Measurements from ENCODE around the gene GSX1. TPM values are rescaled to one million over a fixed set of nuclear protein-coding genes. Genes with fewer than 3 reads are reported as not detected.

Gene GSX1
- total and polyA plus RNA-seq, 2 donors (not counting 3 experiments of a cell fraction or from before 2014, with no cell fraction given) = not detected

- H3K9me3 ChIP-seq (replicated peaks; ENCODE audit: control insufficient read depth, insufficient read depth, low read length) = no peaks in the 10 kb centered on the region
- H2AFZ ChIP-seq (ENCODE audit: low read depth, low read length) = no peak overlapping the region
- TF ChIP-seq MAX (IDR thresholded peaks at IDR 0.05; ENCODE audit: insufficient read depth, insufficient read length) = no peak
- TF ChIP-seq GATA2 (IDR thresholded peaks at IDR 0.05; ENCODE audit: insufficient read depth, insufficient read length, low read depth, low read length) = no peak
- no peak for TF ChIP-seq FOS (IDR thresholded peaks at IDR 0.05; ENCODE audit: borderline replicate concordance, insufficient read depth, low read length)
- no peak for TF ChIP-seq EZH2 (IDR thresholded peaks at IDR 0.05; ENCODE audit: borderline replicate concordance, low read depth, low read length, severe bottlenecking)
- TF ChIP-seq POLR2A (IDR thresholded peaks at IDR 0.05; ENCODE audit: low read depth, low read length) = no peak
- TF ChIP-seq MYC (IDR thresholded peaks at IDR 0.05; ENCODE audit: low read depth, low read length) = no peak
- no peak for TF ChIP-seq CTCF (IDR thresholded peaks at IDR 0.05; ENCODE audit: extremely low read depth in 1 of 2, insufficient read depth in 1 of 2, low read depth in 1 of 2, low read length in 2 of 2)
- TF ChIP-seq POLR2AphosphoS5 (IDR thresholded peaks at IDR 0.05; ENCODE audit: insufficient read depth, low read depth, low read length) = no peak
- no peak for TF ChIP-seq JUN (IDR thresholded peaks at IDR 0.05; ENCODE audit: borderline replicate concordance, insufficient read depth, insufficient read length, low read depth)
- BruUV-seq (replicated peaks) = no TSS peak
- intact Hi-C loops (cut with micrococcal nuclease) = no loop called here
- FAIRE-seq (no peak), DNase-seq (ENCODE audit: low read depth, low spot score) (no peak)
- H3K4me1 ChIP-seq (ENCODE audit: control insufficient read depth, extremely low read depth, insufficient read depth, low read length) = no peaks in the 10 kb centered on the region
- no peaks in the 10 kb centered on the region for H3K9me1 ChIP-seq (replicated peaks; ENCODE audit: control insufficient read depth, extremely low read depth, insufficient read depth, low read length)
- POLR2A ChIA-PET = no interaction called here
- H3K4me2 ChIP-seq (ENCODE audit: insufficient read depth, low read length) = no peak overlapping the region
- no peaks in the 10 kb centered on the region for H3K79me2 ChIP-seq (ENCODE audit: control insufficient read depth, insufficient read depth, low read length)
- H3K27me3 ChIP-seq (ENCODE audit: control insufficient read depth in 2 of 2, insufficient read depth in 2 of 2, low read length in 2 of 2) = peaks cover 7 to 8% of the 10 kb centered on the region in 2 experiments
- CTCF ChIA-PET = interaction anchor here (1.0 kb wide), 1 partner anchor 8 kb away, joined by 3 read pairs; no protein-coding TSS in a partner anchor
- H3K36me3 ChIP-seq (ENCODE audit: control insufficient read depth in 2 of 2, extremely low read depth in 1 of 2, insufficient read depth in 2 of 2, low read length in 2 of 2) = no peaks in the 10 kb centered on the region
- dilution Hi-C loops (cut with MboI; ENCODE audit: extremely low pct_ligation_motif_present, low sequenced_read_pairs) = loop anchor here (25.0 kb wide), 1 partner anchor 297 kb away; no protein-coding TSS in a partner anchor
- H3K9ac ChIP-seq (replicated peaks; ENCODE audit: extremely low read depth, insufficient read depth, low read length) = no peak overlapping the region
- no peak overlapping the region for H3K4me3 ChIP-seq (replicated peaks in 1 of 3; ENCODE audit: insufficient read depth in 1 of 3, low read depth in 1 of 3, low read length in 3 of 3)
- no peaks in the 10 kb centered on the region for H4K20me1 ChIP-seq (replicated peaks; ENCODE audit: control insufficient read depth, extremely low read depth, insufficient read depth, low read length)
- no peak overlapping the region for H3K27ac ChIP-seq (ENCODE audit: insufficient read depth, low read depth, low read length)
Observed at GRCh38 chr13:27834095-27834494, 41.8 kb downstream of the GSX1 start.

Data from endothelial cell of umbilical vein (primary cell).